Measurements from ENCODE around the gene MAGEA6. TPM values are rescaled to one million over a fixed set of nuclear protein-coding genes. Genes with fewer than 3 reads are reported as not detected.
"Not testable (repeated sequence)": the region's sequence is repeated elsewhere in the genome, so short reads cannot be mapped to it uniquely, and the experiment has no call there.

MAGEA6 gene
- total RNA-seq, 1 donor from 2014 or later: not detected

GRCh38 chrX:152754871-152755270 lies 14.6 kb downstream of the MAGEA6 start:
- H3K27me3 Mint-ChIP-seq; H3K27ac Mint-ChIP-seq; H3K4me3 Mint-ChIP-seq; H3K36me3 Mint-ChIP-seq (ENCODE audit: low read depth); intact Hi-C loops (cut with micrococcal nuclease); H3K9me3 Mint-ChIP-seq; DNase-seq; H3K4me1 Mint-ChIP-seq: not testable (repeated sequence)

- not testable (repeated sequence) for DNase-seq
Measured at GRCh38 chrX:152753686-152754650, 15.5 kb downstream of the MAGEA6 start, which contains the start of gene MAGEA2. Gene MAGEA2 (minus strand): TSS chrX:152753842. CDS start chrX:152751363, 2,479 bp downstream.

GRCh38 chrX:152738560-152738959 lies 30.9 kb downstream of the MAGEA6 start:
- intact Hi-C loops (cut with micrococcal nuclease): no loop called here
- Mint-ChIP-seq H3K27ac (no peak overlapping the region), H3K9me3 (no peaks in the 10 kb centered on the region), H3K27me3 (peaks cover 1% of the 10 kb centered on the region), H3K4me1 (no peaks in the 10 kb centered on the region), H3K4me3 (no peak overlapping the region), H3K36me3 (ENCODE audit: low read depth) (no peaks in the 10 kb centered on the region)
- DNase-seq: no peak

More at GRCh38 chrX:152753686-152754650, 15.5 kb downstream of the MAGEA6 start, which contains the start of gene MAGEA2:
- H3K36me3 Mint-ChIP-seq (ENCODE audit: low read depth); H3K9me3 Mint-ChIP-seq; H3K27ac Mint-ChIP-seq; H3K4me1 Mint-ChIP-seq; intact Hi-C loops (cut with micrococcal nuclease); H3K4me3 Mint-ChIP-seq; H3K27me3 Mint-ChIP-seq: not testable (repeated sequence)

GRCh38 chrX:152736528-152736927 lies 33.0 kb downstream of the MAGEA6 start:
- H3K27ac Mint-ChIP-seq; H3K36me3 Mint-ChIP-seq (ENCODE audit: low read depth); H3K4me3 Mint-ChIP-seq; intact Hi-C loops (cut with micrococcal nuclease); H3K27me3 Mint-ChIP-seq; H3K9me3 Mint-ChIP-seq; H3K4me1 Mint-ChIP-seq: not testable (repeated sequence)
- peak; percentile 7 for DNase-seq

GRCh38 chrX:152735860-152736511 lies 33.5 kb downstream of the MAGEA6 start:
- Mint-ChIP-seq H3K36me3 (ENCODE audit: low read depth) (no peaks in the 10 kb centered on the region), H3K27me3 (peaks cover 1% of the 10 kb centered on the region)
- intact Hi-C loops (cut with micrococcal nuclease): no loop called here

GRCh38 chrX:152735101-152735500 lies 34.4 kb downstream of the MAGEA6 start:
- H3K27me3 Mint-ChIP-seq: peaks cover 1% of the 10 kb centered on the region
- H3K9me3 Mint-ChIP-seq: no peaks in the 10 kb centered on the region
- no peak for DNase-seq
- H3K4me3 Mint-ChIP-seq: no peak overlapping the region
- intact Hi-C loops (cut with micrococcal nuclease): no loop called here
- no peaks in the 10 kb centered on the region for H3K36me3 Mint-ChIP-seq (ENCODE audit: low read depth)
- H3K4me1 Mint-ChIP-seq: no peaks in the 10 kb centered on the region
- H3K27ac Mint-ChIP-seq: no peak overlapping the region

More at GRCh38 chrX:152735860-152736511, 33.5 kb downstream of the MAGEA6 start:
- Mint-ChIP-seq H3K9me3 (no peaks in the 10 kb centered on the region), H3K4me1 (no peaks in the 10 kb centered on the region), H3K4me3 (no peak overlapping the region), H3K27ac (no peak overlapping the region)
- DNase-seq: peak; percentile 16

GRCh38 chrX:152734143-152734858 lies 35.2 kb downstream of the MAGEA6 start:
- H3K27ac Mint-ChIP-seq; H3K4me3 Mint-ChIP-seq; H3K36me3 Mint-ChIP-seq (ENCODE audit: low read depth); intact Hi-C loops (cut with micrococcal nuclease); H3K27me3 Mint-ChIP-seq; H3K9me3 Mint-ChIP-seq; H3K4me1 Mint-ChIP-seq: not testable (repeated sequence)
- DNase-seq: peak; percentile 17

GRCh38 chrX:152733261-152733975 lies 36.1 kb downstream of the MAGEA6 start, which contains the start of the genes CSAG1 and MAGEA12:
Gene CSAG1 (minus strand): TSS chrX:152733721. CDS start chrX:152732460, 1,261 bp downstream.
Gene MAGEA12 (plus strand): TSS chrX:152733757. CDS start chrX:152736162, 2,405 bp downstream.
- Mint-ChIP-seq H3K4me3 (no peak within 1 kb of the TSS), H3K4me1 (no peaks in the 10 kb centered on the region), H3K27me3 (peaks cover 4% of the 10 kb centered on the region), H3K36me3 (ENCODE audit: low read depth) (no peaks in the 10 kb centered on the region), H3K9me3 (no peaks in the 10 kb centered on the region), H3K27ac (no peak within 1 kb of the TSS)
- peak; percentile 18 for DNase-seq
- intact Hi-C loops (cut with micrococcal nuclease): no loop called here

- intact Hi-C loops (cut with micrococcal nuclease): no loop called here
- Mint-ChIP-seq H3K9me3 (no peaks in the 10 kb centered on the region), H3K27ac (no peak overlapping the region), H3K27me3 (peaks cover 4% of the 10 kb centered on the region), H3K4me1 (no peaks in the 10 kb centered on the region), H3K36me3 (ENCODE audit: low read depth) (no peaks in the 10 kb centered on the region), H3K4me3 (no peak overlapping the region)
- DNase-seq: no peak
Measured at GRCh38 chrX:152725409-152725808, 44.1 kb downstream of the MAGEA6 start.

Other genes with a start within 250 kb of the MAGEA6 start
- 0.05 TPM in 1 of 2 replicates, not detected in the other for gene GABRQ, start 131.8 kb downstream of the MAGEA6 start, total RNA-seq
- not detected in 2 replicates for gene MAGEA3, start 70.9 kb downstream of the MAGEA6 start, total RNA-seq
- gene CSAG2, start 60.4 kb downstream of the MAGEA6 start, total RNA-seq: not detected in 2 replicates
- not detected in 2 replicates for gene MAGEA2B, start 55.1 kb downstream of the MAGEA6 start, total RNA-seq
- not detected in 2 replicates for gene CSAG1, start 36.0 kb downstream of the MAGEA6 start, total RNA-seq
- not detected in 2 replicates for gene MAGEA12, start 35.9 kb downstream of the MAGEA6 start, total RNA-seq
- not detected in 2 replicates for gene MAGEA2, start 15.8 kb downstream of the MAGEA6 start, total RNA-seq
- gene CSAG3, start 10.5 kb downstream of the MAGEA6 start, total RNA-seq: 0.80 and 1.1 TPM in 2 replicates
- 11.3 and 12.4 TPM in 2 replicates for gene CETN2, start 61.1 kb upstream of the MAGEA6 start, total RNA-seq
- 22.3 and 23.4 TPM in 2 replicates for gene NSDHL, start 61.4 kb upstream of the MAGEA6 start, total RNA-seq
- 0.43 and 1.0 TPM in 2 replicates for gene ZNF185, start 128.4 kb upstream of the MAGEA6 start, total RNA-seq
- not detected in 2 replicates for gene PNMA5, start 224.4 kb upstream of the MAGEA6 start, total RNA-seq